ENCODE data around the gene C16orf87.
A peak's percentile ranks its signal among the peaks of the same experiment; 100 is the strongest.
"Not testable (repeated sequence)": the region's sequence is repeated elsewhere in the genome, so short reads cannot be mapped to it uniquely, and the experiment has no call there.

C16orf87 gene

GRCh38 chr16:46830902-46831647, at the start of gene C16orf87:
TSS of gene C16orf87 (minus strand) at chr16:46831180. CDS start at chr16:46831149, 31 bp downstream.
- peak; percentile 68 to 85 for DNase-seq (ENCODE audit: extremely low read depth in 1 of 2, low read depth in 1 of 2)

GRCh38 chr16:46875243-46875642, 44.3 kb upstream of the C16orf87 start:
- DNase-seq (ENCODE audit: extremely low read depth in 1 of 2, low read depth in 1 of 2), result no peak

- DNase-seq (ENCODE audit: extremely low read depth in 1 of 2, low read depth in 1 of 2), result no peak
Observed at GRCh38 chr16:46873201-46873600, 42.2 kb upstream of the C16orf87 start.

GRCh38 chr16:46871597-46871996, 40.6 kb upstream of the C16orf87 start:
- DNase-seq (ENCODE audit: extremely low read depth in 1 of 2, low read depth in 1 of 2), result no peak

GRCh38 chr16:46868891-46869290, 37.9 kb upstream of the C16orf87 start:
- DNase-seq (ENCODE audit: extremely low read depth in 1 of 2, low read depth in 1 of 2), result not testable (repeated sequence)

DNA sequence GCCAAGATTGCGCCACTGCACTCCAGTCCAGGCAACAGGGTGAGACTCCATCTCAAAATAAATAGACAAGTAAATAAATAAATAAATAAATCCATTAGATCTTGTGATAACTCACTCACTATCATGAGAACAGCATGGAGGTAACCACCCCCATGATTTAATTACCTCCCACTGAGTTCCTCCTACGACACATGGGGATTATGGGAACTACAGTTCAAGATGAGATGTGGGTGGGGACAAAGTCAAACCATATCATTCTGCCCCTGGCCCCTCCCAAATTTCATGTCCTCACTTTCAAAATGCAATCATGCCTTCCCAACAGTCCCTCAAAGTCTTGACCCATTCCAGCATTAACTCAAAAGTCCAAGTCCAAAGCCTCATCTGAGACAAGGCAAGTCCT, 36.5 kb upstream of the C16orf87 start:
- not testable (repeated sequence) for DNase-seq (ENCODE audit: extremely low read depth in 1 of 2, low read depth in 1 of 2)

- DNase-seq (ENCODE audit: extremely low read depth in 1 of 2, low read depth in 1 of 2), result no peak
Observed at GRCh38 chr16:46866286-46866685, 35.3 kb upstream of the C16orf87 start.

GRCh38 chr16:46862555-46863447, 31.8 kb upstream of the C16orf87 start:
- no peak for DNase-seq (ENCODE audit: extremely low read depth in 1 of 2, low read depth in 1 of 2)

- no peak for DNase-seq (ENCODE audit: extremely low read depth in 1 of 2, low read depth in 1 of 2)
Observed at GRCh38 chr16:46859719-46860152, 28.8 kb upstream of the C16orf87 start.

GRCh38 chr16:46858151-46858550, 27.2 kb upstream of the C16orf87 start:
- no peak for DNase-seq (ENCODE audit: extremely low read depth in 1 of 2, low read depth in 1 of 2)

- no peak for DNase-seq (ENCODE audit: extremely low read depth in 1 of 2, low read depth in 1 of 2)
Observed at GRCh38 chr16:46857368-46857945, 26.5 kb upstream of the C16orf87 start.

GRCh38 chr16:46855389-46855788, 24.4 kb upstream of the C16orf87 start:
- no peak for DNase-seq (ENCODE audit: extremely low read depth in 1 of 2, low read depth in 1 of 2)

DNA sequence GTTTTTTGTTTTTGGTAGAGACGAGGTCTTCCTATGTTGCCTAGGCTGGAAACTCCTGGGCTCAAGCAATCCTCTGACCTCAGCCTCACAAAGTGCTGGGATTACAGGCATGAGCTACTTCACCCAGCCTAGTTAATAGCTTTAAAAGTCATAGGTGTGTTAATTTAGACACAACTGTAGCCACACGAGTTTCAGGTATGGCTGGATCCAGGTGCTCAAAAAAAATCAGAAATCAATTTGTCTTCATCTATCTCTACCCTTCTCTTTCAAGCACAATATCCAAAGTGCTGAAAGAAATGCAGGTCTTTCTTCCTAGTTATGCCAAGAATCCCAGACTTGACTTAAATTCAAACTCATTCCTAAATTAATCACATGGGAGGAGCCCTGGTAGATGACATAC, 23.9 kb upstream of the C16orf87 start:
- no peak for DNase-seq (ENCODE audit: extremely low read depth in 1 of 2, low read depth in 1 of 2)

DNA sequence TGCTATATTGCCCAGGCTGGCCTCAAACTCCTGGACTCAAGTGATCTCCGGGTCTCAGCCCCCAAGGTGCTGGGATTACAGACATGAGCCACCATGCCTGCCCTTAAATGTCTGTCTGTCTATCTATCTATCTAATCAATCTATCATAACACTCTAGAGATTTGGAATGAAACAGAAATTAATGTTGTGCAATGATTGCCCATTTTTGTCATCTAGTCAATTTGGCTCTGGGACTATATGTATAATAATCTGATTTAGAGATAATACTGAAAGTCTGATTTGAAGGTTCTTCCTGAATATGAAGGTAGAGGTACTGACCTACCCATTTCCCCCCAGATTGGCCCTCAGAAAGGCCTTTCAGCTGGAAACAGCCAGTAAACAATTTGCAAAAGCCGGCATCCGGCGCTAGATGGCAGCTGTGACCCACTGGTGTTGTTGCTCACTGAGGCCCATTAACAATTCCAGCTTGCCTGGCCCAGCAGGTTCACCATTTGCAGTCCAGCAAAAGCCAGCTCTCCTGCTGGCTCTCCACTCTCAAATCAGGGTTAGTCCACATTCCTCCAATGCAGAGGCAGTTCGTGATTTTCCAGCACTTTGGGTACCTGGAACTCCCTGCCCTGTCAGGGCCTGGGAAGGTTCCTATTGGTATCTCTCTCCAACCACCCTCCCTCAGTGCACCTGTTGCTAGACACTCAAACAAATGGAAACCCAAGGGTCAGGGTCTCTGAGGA, 22.9 kb upstream of the C16orf87 start:
- DNase-seq (ENCODE audit: extremely low read depth in 1 of 2, low read depth in 1 of 2), result peak in 1 of 2 donors; percentile 32

DNA sequence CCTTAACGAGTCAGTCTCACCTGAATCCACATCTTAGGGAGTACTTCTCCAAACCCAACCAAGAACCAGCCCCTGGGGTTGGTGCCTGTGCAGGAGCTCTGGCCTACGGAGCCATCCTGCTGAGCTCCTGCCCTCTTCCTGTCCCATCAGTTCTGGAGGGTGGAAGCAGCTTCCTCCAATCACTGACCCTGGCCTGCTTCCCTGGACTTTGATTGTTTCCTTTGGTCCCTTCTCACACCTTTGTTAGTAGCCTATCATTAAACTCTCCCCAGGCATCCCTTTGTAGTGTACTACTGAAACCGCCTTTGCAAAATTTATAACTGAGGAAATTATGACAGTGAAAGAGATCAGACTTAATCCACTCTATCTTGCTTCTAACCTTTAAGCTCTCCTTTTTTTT, 21.1 kb upstream of the C16orf87 start:
- DNase-seq (ENCODE audit: extremely low read depth in 1 of 2, low read depth in 1 of 2), result no peak

DNA sequence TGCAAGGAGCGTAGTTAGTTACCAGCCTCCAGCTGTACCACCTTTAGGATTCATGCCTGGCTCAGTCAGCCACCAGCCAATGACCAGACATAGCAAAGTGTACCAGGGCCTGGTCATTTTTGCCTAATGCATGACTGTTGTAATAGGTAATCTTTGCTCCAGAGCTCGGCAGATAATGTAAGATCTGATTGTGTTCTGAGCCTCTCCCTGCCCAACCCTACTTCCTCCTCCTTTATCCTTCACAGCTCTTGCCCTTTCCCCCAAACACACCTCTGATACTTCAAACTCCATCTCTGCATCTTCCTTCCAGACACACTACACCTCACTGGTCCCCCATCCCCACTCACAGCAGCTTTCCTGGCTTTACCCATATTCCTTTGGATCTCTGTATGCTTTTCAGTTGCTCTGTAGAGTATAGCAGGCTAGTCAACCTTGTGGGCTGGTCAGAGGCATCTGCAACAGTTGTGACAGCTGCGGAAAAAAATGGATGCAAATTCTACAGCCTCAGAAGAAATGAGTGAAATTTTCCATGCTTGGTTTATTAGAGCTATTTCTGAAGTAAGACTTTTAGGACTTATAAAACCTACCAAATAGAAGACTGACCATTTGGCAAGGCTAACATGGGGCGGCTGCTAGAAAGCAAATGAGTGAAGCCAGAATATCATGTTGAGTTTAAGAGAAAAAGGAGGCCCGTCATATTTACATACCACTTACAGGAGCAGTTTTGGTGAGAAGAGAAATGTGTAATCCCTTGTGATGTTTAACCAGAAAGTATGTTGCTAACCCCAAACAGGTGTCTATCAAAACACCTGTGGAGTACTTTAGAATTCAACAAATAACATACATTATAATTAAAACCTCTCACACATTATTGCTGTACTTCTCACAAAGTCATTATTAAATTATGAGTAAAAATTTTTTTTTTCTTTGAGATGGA, 19.9 kb upstream of the C16orf87 start:
- no peak for DNase-seq (ENCODE audit: extremely low read depth in 1 of 2, low read depth in 1 of 2)

GRCh38 chr16:46848768-46849764, 18.1 kb upstream of the C16orf87 start:
- no peak for DNase-seq (ENCODE audit: extremely low read depth in 1 of 2, low read depth in 1 of 2)

- DNase-seq (ENCODE audit: extremely low read depth in 1 of 2, low read depth in 1 of 2), result no peak
Observed at GRCh38 chr16:46845952-46846351, 15.0 kb upstream of the C16orf87 start.

- DNase-seq (ENCODE audit: extremely low read depth in 1 of 2, low read depth in 1 of 2), result no peak
Observed at GRCh38 chr16:46844771-46845170, 13.8 kb upstream of the C16orf87 start.
